Regular cardiac myocyte (primary cell): ENCODE measurements around the gene ASPG. TPM values are rescaled to one million over a fixed set of nuclear protein-coding genes. Genes with fewer than 3 reads are reported as not detected.

Experiments
- total RNA-seq: library from RNA; depleted of rRNA; stranded (reverse); fragments of >200 nt; gene quantifications from 2 replicates; pipeline ENCODE4 v1.2.3, GENCODE V29; 2014

The ASPG gene
- total RNA-seq: not detected in 2 replicates

GRCh38 chr14:104085032-104085888, at the start of gene ASPG:
TSS of gene ASPG (plus strand) at chr14:104085700. CDS start at chr14:104085771, 71 bp downstream.

GRCh38 chr14:104138098-104138717, 52.7 kb downstream of the ASPG start, which contains the start of gene KIF26A:
TSS of gene KIF26A (plus strand) at chr14:104138587. CDS start at chr14:104138723, 136 bp downstream.

Other genes with a start within 250 kb of the ASPG start
- gene PPP1R13B, start 238.1 kb upstream of the ASPG start, total RNA-seq: 2.1 and 7.3 TPM in 2 replicates
- 0.58 and 2.5 TPM in 2 replicates for gene TDRD9, start 157.2 kb upstream of the ASPG start, total RNA-seq
- not detected in 2 replicates for gene RD3L, start 143.2 kb upstream of the ASPG start, total RNA-seq
- gene KIF26A, start 52.9 kb downstream of the ASPG start, total RNA-seq: under 0.01 TPM in 2 replicates